K562 (cell line): ENCODE data around the gene GRIPAP1. TPM values are rescaled to one million over a fixed set of nuclear protein-coding genes. Genes with fewer than 3 reads are reported as not detected.

Experiments
- ATAC-seq: fragments of 200-7000 bp; cut with Tn5 transposase; 3 replicates; pipeline ENCODE4 v1.9.1; 2020; ENCODE audit warnings: moderate library complexity
- BruUV-seq: library from RNA; stranded (reverse); fragments of 400-500 nt; replicated peaks from 2 replicates; lab custom pipeline; 2021; lab: Mats Ljungman, UMichigan
- CTCF ChIA-PET: fragments of 300-600 bp; formaldehyde crosslinking; extraction: SDS; loops from one replicate; lab custom pipeline; 2021; ENCODE audit warnings: low intra/inter-chr PET ratio; lab: Yijun Ruan, JAX
- POLR2A ChIA-PET: fragments of 300-600, 350-650 bp; sonication (Branson Sonifier 250); formaldehyde crosslinking; extraction: SDS; loops from one replicate; lab custom pipeline; 2021; ENCODE audit warnings: antibody characterized with exemption, inconsistent platforms; lab: Yijun Ruan, JAX
- DNase-seq, 4 experiments: peaks; one replicate each; pipeline versions ENCODE4 v3.0.0 to v3.0.0-alpha.2; 2011 to 2018; ENCODE audit warnings: low spot score in 3 of 4, mixed read lengths in 3 of 4; ENCODE audit errors: extremely low read depth in 1 of 4
- FAIRE-seq: peaks from 2 replicates; lab custom pipeline; 2011; peaks lifted over from hg19 to GRCh38; lab: Jason Lieb, UNC
- H2AFZ ChIP-seq: 2 replicates; pipeline ENCODE4 v1.6.0; 2011; ENCODE audit warnings: low read depth, low read length, control low read depth, inconsistent platforms
- H3K27ac ChIP-seq: fragments of 200-600 bp; 3 replicates; pipeline ENCODE4 v1.8.0; 2011; ENCODE audit warnings: low read depth, mild to moderate bottlenecking, control low read depth, inconsistent platforms, low read length, moderate library complexity, mixed read lengths; ENCODE audit errors: extremely low read depth
- H3K27me3 ChIP-seq, 2 experiments: fragments of 300-600 bp in 1 of 2; 2 replicates in 1 of 2; 3 replicates in 1 of 2; pipeline versions ENCODE4 v1.6.0 to v1.8.0; 2011; ENCODE audit warnings: inconsistent platforms in 2 of 2, low read length in 2 of 2, mild to moderate bottlenecking in 1 of 2, mixed read lengths in 1 of 2, moderate library complexity in 1 of 2; ENCODE audit not compliant: control insufficient read depth in 2 of 2, insufficient read depth in 2 of 2
- H3K36me3 ChIP-seq: fragments of 300-600 bp; 3 replicates; pipeline ENCODE4 v1.8.0; 2011; ENCODE audit warnings: mild to moderate bottlenecking, low read length, inconsistent platforms; ENCODE audit not compliant: control insufficient read depth, insufficient read depth
- H3K4me1 ChIP-seq, 2 experiments: fragments of 200-600 bp in 1 of 2; replicated peaks in 1 of 2; 2 replicates in 1 of 2; 3 replicates in 1 of 2; pipeline versions ENCODE4 v1.5.1 to v1.8.0; 2011; ENCODE audit warnings: inconsistent platforms in 2 of 2, low read length in 2 of 2, mild to moderate bottlenecking in 1 of 2, mixed read lengths in 1 of 2, moderate library complexity in 1 of 2; ENCODE audit not compliant: control insufficient read depth in 2 of 2, insufficient read depth in 2 of 2
- H3K4me2 ChIP-seq: 2 replicates; pipeline ENCODE4 v1.6.1; 2011; ENCODE audit warnings: low read length, control low read depth, inconsistent platforms, mixed read lengths; ENCODE audit not compliant: insufficient read depth
- H3K4me3 ChIP-seq: fragments of 200-600 bp; sonication (generic), shearing (Covaris generic); 2 replicates; pipeline ENCODE4 v1.5.1; 2016; ENCODE audit warnings: control low read depth, inconsistent platforms
- H3K79me2 ChIP-seq: fragments of 200-600 bp; 3 replicates; pipeline ENCODE4 v1.8.0; 2011; ENCODE audit warnings: low read length, inconsistent platforms; ENCODE audit not compliant: control insufficient read depth, insufficient read depth
- H3K9ac ChIP-seq, 2 experiments: 2 replicates each; pipeline versions ENCODE4 v1.6.0 to v1.6.1; 2011; ENCODE audit warnings: low read depth in 2 of 2, low read length in 2 of 2, control low read depth in 1 of 2, inconsistent platforms in 1 of 2, mild to moderate bottlenecking in 1 of 2, mixed read lengths in 1 of 2; ENCODE audit not compliant: insufficient read depth in 1 of 2
- H3K9me1 ChIP-seq: one replicate; pipeline ENCODE4 v1.6.0; 2011; ENCODE audit warnings: inconsistent platforms, mild to moderate bottlenecking, low read length, moderate library complexity; ENCODE audit not compliant: control insufficient read depth, insufficient read depth
- H3K9me3 ChIP-seq: replicated peaks from 2 replicates; pipeline ENCODE4 v1.5.1; 2011; ENCODE audit warnings: low read depth, low read length, inconsistent platforms; ENCODE audit not compliant: control insufficient read depth, insufficient read depth
- H4K20me1 ChIP-seq: replicated peaks from 2 replicates; pipeline ENCODE4 v1.6.1; 2011; ENCODE audit warnings: low read length, inconsistent platforms, mixed read lengths; ENCODE audit not compliant: control insufficient read depth, insufficient read depth
- E2F4 ChIP-seq: sonication (generic); formaldehyde crosslinking; IDR thresholded peaks from 2 replicates; pipeline ENCODE4 v1.8.0; 2022; ENCODE audit warnings: mild to moderate bottlenecking, low read depth, missing genetic modification reagents
- E2F6 ChIP-seq, 2 experiments: IDR thresholded peaks; 2 replicates each; pipeline ENCODE4 v1.6.1; 2011; ENCODE audit warnings: borderline replicate concordance in 1 of 2, control low read depth in 1 of 2, low read depth in 1 of 2, low read length in 1 of 2, mild to moderate bottlenecking in 1 of 2, mixed read lengths in 1 of 2, moderate library complexity in 1 of 2; ENCODE audit not compliant: insufficient read depth in 1 of 2, insufficient read length in 1 of 2, poor library complexity in 1 of 2, severe bottlenecking in 1 of 2; ENCODE audit errors: extremely low read depth in 1 of 2
- FOXM1 ChIP-seq, 2 experiments: fragments of 450-650 bp in 1 of 2; sonication (generic) in 1 of 2; formaldehyde crosslinking in 1 of 2; IDR thresholded peaks; 2 replicates each; pipeline versions ENCODE4 v1.6.1 to v1.9.0; 2017 to 2022; ENCODE audit warnings: low read depth in 2 of 2, mild to moderate bottlenecking in 2 of 2, missing genetic modification reagents in 1 of 2, moderate library complexity in 1 of 2
- HINFP ChIP-seq: fragments of 450-650 bp; conservative IDR thresholded peaks from 2 replicates; pipeline ENCODE4 v1.6.1; 2016; ENCODE audit warnings: missing genetic modification characterization, low read depth, mild to moderate bottlenecking, control low read depth, missing compliant biosample characterization
- POLR3G ChIP-seq: IDR thresholded peaks from 2 replicates; pipeline ENCODE4 v1.6.1; 2011; ENCODE audit not compliant: insufficient read length, insufficient replicate concordance; ENCODE audit errors: extremely low read depth
- SRSF9 ChIP-seq: fragments of 200-400 bp; formaldehyde crosslinking; IDR thresholded peaks from 2 replicates; pipeline ENCODE4 v1.6.1; 2017; ENCODE audit warnings: low read depth, low read length, borderline replicate concordance
- WGBS: fragments of 100-300 bp; shearing (Covaris generic); methylation state at CpG from one replicate; pipeline ENCODE4 v1.1.6; 2016; ENCODE audit warnings: low coverage, mixed read lengths; ENCODE audit not compliant: insufficient coverage; ENCODE audit errors: missing lambda C conversion rate; 5-methylcytosine and 5-hydroxymethylcytosine counted together
- in situ Hi-C: fragments of 300-500 bp; cut with MboI; formaldehyde crosslinking; loops from 4 replicates; pipeline ENCODE4 v1.15.0; 2018; ENCODE audit warnings: inconsistent platforms, mixed read lengths
- intact Hi-C: fragments of 100-400 bp; cut with micrococcal nuclease; formaldehyde crosslinking; loops from 2 replicates; pipeline ENCODE4 v1.14.2; 2022
- polyA plus RNA-seq, 8 experiments: library from polyadenylated mRNA; depleted of rRNA in 4 of 8; stranded (reverse) in 5 of 8; unstranded in 3 of 8; fragments of >200 nt; fragmentation: Nextera tagmentation in 2 of 8; fragmentation: Illumina TruSeq in 1 of 8; extraction: Ambion mirVana in 2 of 8; extraction: Trizol in 1 of 8; gene quantifications; 2 replicates each; pipeline versions ENCODE4 v1.2.1 to v1.2.3, GENCODE V29; 2011 to 2014; ENCODE audit warnings: inconsistent platforms in 1 of 8, missing spikeins in 1 of 8
- total RNA-seq, 7 experiments: library from RNA; depleted of rRNA in 6 of 7; stranded (reverse); fragments of >200 nt in 6 of 7; fragmentation: Illumina TruSeq in 2 of 7; extraction: Trizol in 2 of 7; gene quantifications; 2 replicates each; pipeline versions ENCODE4 v1.2.1 to v1.2.3, GENCODE V29; 2011 to 2021; ENCODE audit warnings: low replicate concordance in 1 of 7

The GRIPAP1 gene
- total and polyA plus RNA-seq, 9 of the 15 experiments (the other 6 are each of a cell fraction or from before 2014, with no cell fraction given), result 4.1 to 41.6 (median 24.0) TPM

- ChIA-PET POLR2A (no interaction called here), CTCF (no interaction called here)
- ATAC-seq, result no peak
- H3K79me2 ChIP-seq, result peaks cover 38% of the 10 kb centered on the region
- intact Hi-C loops (no loop called here), in situ Hi-C loops (no loop called here)
- peak overlapping the region; percentile 87; the same call in 1 of the 2 replicates for H3K4me2 ChIP-seq
- peaks cover 18% of the 10 kb centered on the region for H3K36me3 ChIP-seq
- no peak for DNase-seq
- H3K27me3 ChIP-seq, result no peaks in the 10 kb centered on the region; a peak in 1 of 5 replicates
- peaks cover 3% of the 10 kb centered on the region; the same call in 1 of the 2 replicates for H4K20me1 ChIP-seq
- WGBS, result 15% methylated on average over 2 of the region's 2 CpGs
- peak overlapping the region in 1 of 2 experiments; percentile 95; a peak in 2 of 4 replicates for H3K9ac ChIP-seq
- TF ChIP-seq HINFP (tag) (no peak), FOXM1 (IDR thresholded peaks at IDR 0.05; ENCODE audit: low read depth) (no peak), FOXM1 (CRISPR knock-in tag; IDR thresholded peaks at IDR 0.05; ENCODE audit: low read depth) (no peak), E2F6 (IDR thresholded peaks at IDR 0.05; ENCODE audit: borderline replicate concordance in 1 of 2, extremely low read depth in 1 of 2, insufficient read depth in 1 of 2, insufficient read length in 1 of 2, low read depth in 1 of 2, low read length in 1 of 2, poor library complexity in 1 of 2, severe bottlenecking in 1 of 2) (no peak), POLR3G (no peak), E2F4 (CRISPR knock-in tag) (no peak), SRSF9 (no peak)
- no peak overlapping the region for H2AFZ ChIP-seq
- H3K27ac ChIP-seq, result peak overlapping the region; percentile 98; the same call in 2 of the 3 replicates
- BruUV-seq, result no TSS peak
- FAIRE-seq, result peak; percentile 56
- H3K4me3 ChIP-seq, result no peak overlapping the region
- H3K9me3 ChIP-seq, result no peaks in the 10 kb centered on the region
- H3K9me1 ChIP-seq, result peaks cover 10% of the 10 kb centered on the region
- H3K4me1 ChIP-seq, result peaks cover 38 to 45% of the 10 kb centered on the region in 2 experiments
Measured at GRCh38 chrX:48960291-48960690, 41.8 kb downstream of the GRIPAP1 start.
